GM12878 (cell line): ENCODE measurements around the gene GLB1L3. TPM values are rescaled to one million over a fixed set of nuclear protein-coding genes. Genes with fewer than 3 reads are reported as not detected.
A peak's percentile ranks its signal among the peaks of the same experiment; 100 is the strongest.

Experiments used
- ATF3 ChIP-seq: IDR thresholded peaks from 2 replicates; pipeline ENCODE4 v1.6.1; 2011; ENCODE audit warnings: low read depth, mild to moderate bottlenecking, low read length, moderate library complexity, borderline replicate concordance; ENCODE audit errors: extremely low read depth
- BCLAF1 ChIP-seq: fragments of 450-650 bp; IDR thresholded peaks from 2 replicates; pipeline ENCODE4 v1.6.1; 2017; ENCODE audit warnings: antibody characterized with exemption, mild to moderate bottlenecking, moderate library complexity
- FOXM1 ChIP-seq: IDR thresholded peaks from 2 replicates; pipeline ENCODE4 v1.6.1; 2012; ENCODE audit warnings: low read depth, mild to moderate bottlenecking, inconsistent platforms, low read length, moderate library complexity
- IKZF2 ChIP-seq, 2 experiments: fragments of 450-650 bp; IDR thresholded peaks; 2 replicates each; pipeline ENCODE4 v1.6.1; 2017; ENCODE audit warnings: mild to moderate bottlenecking in 2 of 2, moderate library complexity in 2 of 2
- IRF5 ChIP-seq: fragments of 450-650 bp; IDR thresholded peaks from 2 replicates; pipeline ENCODE4 v1.6.1; 2017; ENCODE audit warnings: borderline replicate concordance
- MEF2A ChIP-seq: IDR thresholded peaks from 2 replicates; pipeline ENCODE4 v1.6.1; 2011; ENCODE audit warnings: low read depth, mild to moderate bottlenecking, low read length, moderate library complexity; ENCODE audit not compliant: insufficient read depth
- NBN ChIP-seq: fragments of 450-650 bp; IDR thresholded peaks from 2 replicates; pipeline ENCODE4 v1.6.1; 2016
- PRDM15 ChIP-seq: fragments of 450-650 bp; formaldehyde crosslinking; IDR thresholded peaks from 2 replicates; pipeline ENCODE4 v1.4.0; 2020; ENCODE audit warnings: mild to moderate bottlenecking, moderate library complexity
- RFX5 ChIP-seq: IDR thresholded peaks from 2 replicates; pipeline ENCODE4 v1.6.1; 2011; ENCODE audit warnings: low read depth, low read length, improper control_type of control experiment
- RUNX3 ChIP-seq: IDR thresholded peaks from 2 replicates; pipeline ENCODE4 v1.6.1; 2012; ENCODE audit warnings: low read length, inconsistent platforms
- SPI1 ChIP-seq: IDR thresholded peaks from 2 replicates; pipeline ENCODE4 v1.6.1; 2011; ENCODE audit warnings: low read depth, mild to moderate bottlenecking, low read length, moderate library complexity, borderline replicate concordance; ENCODE audit not compliant: insufficient read depth
- ZBTB11 ChIP-seq: fragments of 450-650 bp; formaldehyde crosslinking; IDR thresholded peaks from 2 replicates; pipeline ENCODE4 v1.5.0; 2022; ENCODE audit warnings: mild to moderate bottlenecking, missing genetic modification characterization
- ZNF592 ChIP-seq: fragments of 450-650 bp; IDR thresholded peaks from 2 replicates; pipeline ENCODE4 v1.6.1; 2017; ENCODE audit warnings: mild to moderate bottlenecking, moderate library complexity
- polyA plus RNA-seq, 11 experiments: library from polyadenylated mRNA; depleted of rRNA in 4 of 11; unstranded in 6 of 11; stranded (reverse) in 5 of 11; fragments of >200 nt; fragmentation: Nextera tagmentation in 4 of 11; fragmentation: Illumina TruSeq in 1 of 11; extraction: Ambion mirVana in 4 of 11; extraction: Trizol in 1 of 11; gene quantifications; 1 replicate in 1 of 11; 2 replicates in 10 of 11; pipeline versions ENCODE4 v1.2.1 to v1.2.3, GENCODE V29; 2011 to 2016; ENCODE audit warnings: inconsistent platforms in 2 of 11, missing spikeins in 2 of 11, low read depth in 1 of 11
- total RNA-seq, 4 experiments: library from RNA; depleted of rRNA in 3 of 4; stranded (reverse); fragments of >200 nt in 3 of 4; fragmentation: Illumina TruSeq in 1 of 4; extraction: Trizol in 1 of 4; gene quantifications; 2 replicates each; pipeline versions ENCODE4 v1.2.1 to v1.2.3, GENCODE V29; 2013 to 2021

The GLB1L3 gene
- total and polyA plus RNA-seq, 10 of the 15 experiments (the other 5 are each of a cell fraction or from before 2014, with no cell fraction given) = 0.53 to 2.9 (median 1.9) TPM; not detected in 1

GRCh38 chr11:134260503-134260902 lies 15.7 kb upstream of the GLB1L3 start (continued):
- peak; percentile 92 for TF ChIP-seq RUNX3
- no peak for TF ChIP-seq ZNF592
- TF ChIP-seq BCLAF1 = no peak
- no peak for TF ChIP-seq IRF5
- TF ChIP-seq ATF3 = no peak
- TF ChIP-seq RFX5 = no peak
- no peak for TF ChIP-seq FOXM1
- TF ChIP-seq PRDM15 (CRISPR knock-in tag) = no peak
- TF ChIP-seq NBN = no peak
- TF ChIP-seq MEF2A = peak; percentile 66
- TF ChIP-seq ZBTB11 = no peak
- TF ChIP-seq SPI1 = peak; percentile 88
- no peak for TF ChIP-seq IKZF2 (IDR thresholded peaks at IDR 0.05)
